Neuronal stem cell (in vitro differentiated cells): ENCODE results near the gene BLOC1S3.

ENCODE experiments used
- DNase-seq: peaks from one replicate; pipeline ENCODE4 v3.0.0-alpha.2; 2013; ENCODE audit warnings: low spot score
- H2AFZ ChIP-seq: one replicate; pipeline ENCODE4 v1.6.1; 2013; ENCODE audit warnings: mild to moderate bottlenecking, low read length, inconsistent platforms
- H2AK5ac ChIP-seq: 2 replicates; pipeline ENCODE4 v1.6.1; 2013; ENCODE audit warnings: low read depth, mild to moderate bottlenecking, inconsistent platforms, low read length, moderate library complexity, mixed read lengths
- H2BK120ac ChIP-seq: 2 replicates; pipeline ENCODE4 v1.6.1; 2013; ENCODE audit warnings: low read depth, mild to moderate bottlenecking, inconsistent platforms, low read length, moderate library complexity, mixed read lengths
- H2BK12ac ChIP-seq: one replicate; pipeline ENCODE4 v1.6.1; 2013; ENCODE audit warnings: low read length, inconsistent platforms
- H2BK15ac ChIP-seq: 2 replicates; pipeline ENCODE4 v1.6.1; 2013; ENCODE audit warnings: mild to moderate bottlenecking, low read length, inconsistent platforms, mixed read lengths
- H2BK5ac ChIP-seq: one replicate; pipeline ENCODE4 v1.6.1; 2013; ENCODE audit warnings: inconsistent platforms, mild to moderate bottlenecking, low read length, moderate library complexity
- H3K14ac ChIP-seq: one replicate; pipeline ENCODE4 v1.6.1; 2013; ENCODE audit warnings: low read length, inconsistent platforms
- H3K18ac ChIP-seq: 2 replicates; pipeline ENCODE4 v1.6.1; 2013; ENCODE audit warnings: low read length, inconsistent platforms
- H3K23ac ChIP-seq: 2 replicates; pipeline ENCODE4 v1.6.1; 2013; ENCODE audit warnings: low read depth, mild to moderate bottlenecking, mixed read lengths, low read length, inconsistent platforms; ENCODE audit not compliant: poor library complexity
- H3K27ac ChIP-seq: replicated peaks from 3 replicates; pipeline ENCODE4 v1.5.1; 2013; ENCODE audit warnings: low read length, inconsistent platforms
- H3K27me3 ChIP-seq, 3 experiments: 2 replicates each; pipeline ENCODE4 v1.6.1; 2013; ENCODE audit warnings: low read length in 3 of 3, mild to moderate bottlenecking in 2 of 3, inconsistent platforms in 1 of 3, low read depth in 1 of 3, mixed read lengths in 1 of 3, moderate library complexity in 1 of 3; ENCODE audit not compliant: control insufficient read depth in 3 of 3, insufficient read depth in 3 of 3
- H3K36me3 ChIP-seq, 2 donors: replicated peaks in 1 of 2; 2 replicates each; pipeline ENCODE4 v1.6.1; 2013; ENCODE audit warnings: low read length in 2 of 2; ENCODE audit not compliant: control insufficient read depth in 2 of 2, insufficient read depth in 2 of 2
- H3K4ac ChIP-seq: 2 replicates; pipeline ENCODE4 v1.6.1; 2013; ENCODE audit warnings: inconsistent platforms, mild to moderate bottlenecking, low read length, moderate library complexity
- H3K4me1 ChIP-seq, 2 donors: 1 replicate in 1 of 2; 2 replicates in 1 of 2; pipeline ENCODE4 v1.6.1; 2013; ENCODE audit warnings: low read length in 2 of 2, low read depth in 1 of 2; ENCODE audit not compliant: control insufficient read depth in 2 of 2, insufficient read depth in 1 of 2
- H3K4me2 ChIP-seq: one replicate; pipeline ENCODE4 v1.6.1; 2013; ENCODE audit warnings: mild to moderate bottlenecking, low read length, inconsistent platforms; ENCODE audit not compliant: insufficient read depth, poor library complexity, severe bottlenecking
- H3K4me3 ChIP-seq, 2 donors: 2 replicates each; pipeline ENCODE4 v1.5.1; 2013; ENCODE audit warnings: low read length in 2 of 2, mild to moderate bottlenecking in 2 of 2, inconsistent platforms in 1 of 2, moderate library complexity in 1 of 2
- H3K79me1 ChIP-seq: one replicate; pipeline ENCODE4 v1.6.1; 2013; ENCODE audit warnings: low read depth, mild to moderate bottlenecking, inconsistent platforms, low read length, moderate library complexity
- H3K9ac ChIP-seq: one replicate; pipeline ENCODE4 v1.6.1; 2013; ENCODE audit warnings: mild to moderate bottlenecking, low read depth, low read length, inconsistent platforms; ENCODE audit not compliant: poor library complexity
- H3K9me3 ChIP-seq, 2 donors: replicated peaks in 1 of 2; 2 replicates each; pipeline versions ENCODE3 to v1.6.1; 2013; ENCODE audit warnings: low read length in 2 of 2, mild to moderate bottlenecking in 2 of 2, inconsistent platforms in 1 of 2, low read depth in 1 of 2, mixed read lengths in 1 of 2, moderate library complexity in 1 of 2; ENCODE audit not compliant: control insufficient read depth in 2 of 2, insufficient read depth in 1 of 2
- H4K8ac ChIP-seq: one replicate; pipeline ENCODE4 v1.6.1; 2013; ENCODE audit warnings: low read depth, mild to moderate bottlenecking, inconsistent platforms, low read length, moderate library complexity
- H4K91ac ChIP-seq: one replicate; pipeline ENCODE4 v1.6.1; 2013; ENCODE audit warnings: low read length, low read depth, mild to moderate bottlenecking, inconsistent platforms; ENCODE audit not compliant: poor library complexity
- WGBS, 2 donors: extraction: QIAGEN DNeasy Blood & Tissue Kit; methylation state at CpG; one replicate each; pipeline ENCODE4 v1.1.7; 2013; ENCODE audit warnings: missing lambda C conversion rate in 2 of 2, mixed read lengths in 1 of 2; ENCODE audit not compliant: insufficient read length in 2 of 2, insufficient replicate concordance in 1 of 2; ENCODE audit errors: extremely low coverage in 2 of 2; 5-methylcytosine and 5-hydroxymethylcytosine counted together

Gene BLOC1S3

DNA sequence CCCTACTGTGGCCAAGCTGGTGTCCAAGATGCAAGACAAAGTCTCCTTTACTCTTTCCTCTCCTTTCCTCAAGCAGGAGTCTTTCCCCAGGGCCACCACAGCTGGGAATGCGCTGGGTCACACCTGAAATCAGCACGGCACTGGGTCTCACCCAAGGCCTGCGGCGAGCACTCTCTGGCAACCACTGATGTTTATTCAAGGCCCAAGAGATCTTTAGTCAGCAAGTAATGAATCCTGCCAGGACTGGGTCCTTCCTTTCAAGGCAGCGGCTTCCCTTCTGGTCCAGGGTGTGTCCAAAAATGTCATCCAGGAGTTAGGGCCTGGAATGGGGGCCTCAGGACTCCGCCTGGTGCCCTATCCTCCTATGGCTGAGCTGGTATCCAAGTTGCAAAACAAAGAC, 24.1 kb downstream of the BLOC1S3 start:
- Histone ChIP-seq H3K27me3 (no peaks in the 10 kb centered on the region), H2AK5ac (no peak overlapping the region), H3K14ac (no peak overlapping the region), H4K8ac (no peak overlapping the region), H3K18ac (peak overlapping the region; percentile 64), H3K36me3 (no peaks in the 10 kb centered on the region), H2AFZ (no peak overlapping the region), H3K4me1 (no peaks in the 10 kb centered on the region), H3K79me1 (peaks cover 2% of the 10 kb centered on the region), H3K9ac (no peak overlapping the region), H3K4ac (no peak overlapping the region), H4K91ac (no peak overlapping the region), H3K4me3 (no peak overlapping the region), H2BK120ac (no peak overlapping the region), H2BK15ac (no peak overlapping the region), H2BK5ac (no peak overlapping the region), H3K23ac (no peak overlapping the region), H2BK12ac (no peak overlapping the region), H3K4me2 (no peak overlapping the region), H3K9me3 (peaks cover 0 to 2% of the 10 kb centered on the region in 2 donors), H3K27ac (no peak overlapping the region)
- DNase-seq: no peak
- WGBS, 2 donors: no CpG with 5 or more reads among the region's 6 CpGs

- no peak overlapping the region for H2AFZ ChIP-seq
- H3K18ac ChIP-seq: no peak overlapping the region
- H3K23ac ChIP-seq: no peak overlapping the region
- no peak overlapping the region for H3K9ac ChIP-seq
- WGBS, 2 donors: no CpG with 5 or more reads among the region's 12 CpGs
- H2BK15ac ChIP-seq: no peak overlapping the region
- no peaks in the 10 kb centered on the region for H3K27me3 ChIP-seq
- H3K36me3 ChIP-seq: no peaks in the 10 kb centered on the region
- no peak overlapping the region for H4K91ac ChIP-seq
- no peak for DNase-seq
- H3K4me2 ChIP-seq: no peak overlapping the region
- H3K4me1 ChIP-seq: no peaks in the 10 kb centered on the region
- no peak overlapping the region for H2BK12ac ChIP-seq
- no peak overlapping the region for H2BK5ac ChIP-seq
- H2BK120ac ChIP-seq: no peak overlapping the region
- H3K9me3 ChIP-seq: peaks cover 0 to 3% of the 10 kb centered on the region in 2 donors
- no peak overlapping the region for H3K4me3 ChIP-seq
- no peak overlapping the region for H3K14ac ChIP-seq
- H2AK5ac ChIP-seq: no peak overlapping the region
- H4K8ac ChIP-seq: no peak overlapping the region
- no peak overlapping the region for H3K4ac ChIP-seq
- no peaks in the 10 kb centered on the region for H3K79me1 ChIP-seq
- H3K27ac ChIP-seq: no peak overlapping the region
Observed at GRCh38 chr19:45205810-45206209, 27.2 kb downstream of the BLOC1S3 start.

GRCh38 chr19:45206328-45206727, 27.7 kb downstream of the BLOC1S3 start:
- no peak for DNase-seq
- Histone ChIP-seq H3K23ac (no peak overlapping the region), H3K36me3 (no peaks in the 10 kb centered on the region), H3K79me1 (no peaks in the 10 kb centered on the region), H3K14ac (no peak overlapping the region), H3K27ac (no peak overlapping the region), H2AFZ (no peak overlapping the region), H2BK15ac (no peak overlapping the region), H3K27me3 (no peaks in the 10 kb centered on the region), H3K4me1 (peaks cover 0 to 4% of the 10 kb centered on the region in 2 donors), H2BK5ac (no peak overlapping the region), H2BK12ac (no peak overlapping the region), H3K4me3 (no peak overlapping the region), H3K9me3 (peaks cover 0 to 2% of the 10 kb centered on the region in 2 donors), H2AK5ac (no peak overlapping the region), H4K91ac (no peak overlapping the region), H2BK120ac (no peak overlapping the region), H3K9ac (no peak overlapping the region), H3K4ac (no peak overlapping the region), H3K18ac (no peak overlapping the region), H4K8ac (no peak overlapping the region), H3K4me2 (no peak overlapping the region)
- no CpG with 5 or more reads among the region's 3 CpGs for WGBS, 2 donors

DNA sequence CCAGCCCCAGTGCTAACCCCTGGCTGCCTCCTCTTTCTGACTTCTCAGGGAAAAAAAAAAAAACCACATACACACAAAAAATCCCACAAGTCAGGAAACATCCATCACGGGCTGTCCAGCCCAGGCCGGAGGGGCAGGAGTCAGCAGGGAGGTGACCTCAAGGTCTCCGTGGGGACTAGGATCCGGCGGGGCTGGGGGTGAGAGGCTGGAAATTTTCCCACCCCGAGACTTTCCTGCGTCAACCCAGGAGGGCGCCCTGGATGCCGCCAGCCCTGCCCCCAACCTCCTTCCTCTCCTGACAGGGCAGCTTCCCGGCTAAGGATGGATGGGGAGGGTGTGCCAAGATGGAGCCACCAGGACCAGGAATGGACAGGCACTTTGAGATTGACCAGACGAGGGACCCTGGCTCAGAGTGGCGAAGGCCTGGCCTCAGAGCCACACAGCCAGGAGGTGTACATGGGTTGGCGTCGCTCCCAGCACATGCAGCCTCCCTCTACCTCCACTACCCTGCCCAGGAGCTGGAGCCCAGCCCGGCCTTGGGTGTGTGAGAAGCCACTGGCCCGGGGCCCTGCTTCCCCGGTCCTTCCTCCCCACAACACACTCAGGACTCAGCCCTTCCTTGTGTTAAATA, 33.3 kb downstream of the BLOC1S3 start:
- DNase-seq: no peak
- no CpG with 5 or more reads among the region's 17 CpGs for WGBS, 2 donors
- H2AFZ ChIP-seq: peak overlapping the region; percentile 76
- H2AK5ac ChIP-seq: peak overlapping the region; percentile 63
- peaks cover 0 to 3% of the 10 kb centered on the region in 2 donors for H3K9me3 ChIP-seq
- peaks cover 2% of the 10 kb centered on the region for H3K79me1 ChIP-seq
- no peak overlapping the region for H3K4me2 ChIP-seq
- no peak overlapping the region for H2BK15ac ChIP-seq
- H2BK5ac ChIP-seq: no peak overlapping the region
- H3K18ac ChIP-seq: no peak overlapping the region
- H2BK120ac ChIP-seq: no peak overlapping the region
- H2BK12ac ChIP-seq: no peak overlapping the region
- H3K9ac ChIP-seq: no peak overlapping the region
- no peak overlapping the region for H3K14ac ChIP-seq
- H3K27me3 ChIP-seq: peaks cover 8 to 28% (median 11%) of the 10 kb centered on the region in 3 experiments
- H3K36me3 ChIP-seq: no peaks in the 10 kb centered on the region
- no peak overlapping the region for H4K8ac ChIP-seq
- H4K91ac ChIP-seq: no peak overlapping the region
- H3K4me1 ChIP-seq: peaks cover 3 to 16% of the 10 kb centered on the region in 2 donors
- no peak overlapping the region for H3K4me3 ChIP-seq
- H3K23ac ChIP-seq: no peak overlapping the region
- no peak overlapping the region for H3K27ac ChIP-seq
- H3K4ac ChIP-seq: no peak overlapping the region
